Transverse colon (tissue), 4 donors: Measurements from ENCODE around the gene AMOTL1. TPM values are rescaled to one million over a fixed set of nuclear protein-coding genes. Genes with fewer than 3 reads are reported as not detected.

Experiments used
- DNase-seq: peaks from one replicate; pipeline ENCODE4 v3.0.0-alpha.2; 2019
- H3K27ac ChIP-seq, 4 donors: fragments of 200-600 bp; sonication (generic); 2 replicates each; pipeline ENCODE4 v1.5.1; 2016 to 2018; ENCODE audit warnings: inconsistent platforms in 4 of 4
- H3K27me3 ChIP-seq: fragments of 200-600 bp; sonication (generic); 2 replicates; pipeline ENCODE4 v1.5.1; 2017; ENCODE audit warnings: inconsistent platforms
- H3K36me3 ChIP-seq, 4 donors: fragments of 200-600 bp; sonication (generic); 2 replicates each; pipeline ENCODE4 v1.5.1; 2017 to 2019; ENCODE audit warnings: inconsistent platforms in 4 of 4
- H3K4me1 ChIP-seq, 4 donors: fragments of 200-600 bp; sonication (generic); 2 replicates each; pipeline ENCODE4 v1.5.1; 2017 to 2020; ENCODE audit warnings: inconsistent platforms in 4 of 4
- H3K4me3 ChIP-seq, 4 donors: fragments of 200-600 bp; sonication (generic); 1 replicate in 1 of 4; 2 replicates in 3 of 4; pipeline versions ENCODE4 v1.5.1 to v1.6.1; 2017 to 2019; ENCODE audit warnings: inconsistent platforms in 4 of 4
- H3K9me3 ChIP-seq, 2 donors: fragments of 200-600 bp; sonication (generic); 2 replicates each; pipeline ENCODE4 v1.5.1; 2017 to 2019; ENCODE audit warnings: inconsistent platforms in 2 of 2
- EP300 ChIP-seq: sonication (generic); formaldehyde crosslinking; IDR thresholded peaks from one replicate; pipeline ENCODE4 v1.6.1; 2017; ENCODE audit warnings: antibody characterized with exemption, low read depth
- POLR2A ChIP-seq: fragments of 450-650 bp; IDR thresholded peaks from one replicate; pipeline ENCODE4 v1.6.1; 2016; ENCODE audit warnings: antibody characterized with exemption, mild to moderate bottlenecking, moderate library complexity
- POLR2AphosphoS5 ChIP-seq, 3 donors: sonication (generic); formaldehyde crosslinking; IDR thresholded peaks; one replicate each; pipeline ENCODE4 v1.6.1; 2016; ENCODE audit warnings: antibody characterized with exemption in 3 of 3
- WGBS, 2 donors: methylation state at CpG; one replicate each; pipeline ENCODE4 v1.1.5; 2018; ENCODE audit warnings: low coverage in 1 of 2; 5-methylcytosine and 5-hydroxymethylcytosine counted together
- in situ Hi-C, 4 donors: fragments of 200-750 bp; cut with MboI; loops; one replicate each; pipeline versions ENCODE4 v1.15.0 to v1.15.1; 2017; ENCODE audit warnings: low sequenced_read_pairs in 3 of 4, low pct_ligation_motif_present in 1 of 4, low pct_unique_long_range_greater_than_20kb in 1 of 4
- intact Hi-C: fragments of 100-400 bp; cut with DNase I; formaldehyde crosslinking; loops from one replicate; pipeline ENCODE4 v1.15.1; 2023; ENCODE audit warnings: low total_unique reads
- total RNA-seq, 4 donors: library from RNA; depleted of rRNA; stranded (reverse); fragments of >200 nt; gene quantifications; one replicate each; pipeline ENCODE4 v1.1.0, GENCODE V29; 2016
- TF ChIP-seq, protein P1 (sequence below), 5 experiments: fragments of 200-600 bp in 3 of 5; fragments of 450-650 bp in 2 of 5; sonication (generic) in 3 of 5; IDR thresholded peaks; 1 replicate in 2 of 5; 2 replicates in 3 of 5; pipeline ENCODE4 v1.5.1; 2016 to 2017; ENCODE audit warnings: antibody characterized with exemption in 5 of 5, inconsistent platforms in 3 of 5, mild to moderate bottlenecking in 2 of 5, moderate library complexity in 1 of 5

The AMOTL1 gene
- total RNA-seq, 4 donors from 2014 or later, result 14.3 to 23.9 (median 16.8) TPM

DNA sequence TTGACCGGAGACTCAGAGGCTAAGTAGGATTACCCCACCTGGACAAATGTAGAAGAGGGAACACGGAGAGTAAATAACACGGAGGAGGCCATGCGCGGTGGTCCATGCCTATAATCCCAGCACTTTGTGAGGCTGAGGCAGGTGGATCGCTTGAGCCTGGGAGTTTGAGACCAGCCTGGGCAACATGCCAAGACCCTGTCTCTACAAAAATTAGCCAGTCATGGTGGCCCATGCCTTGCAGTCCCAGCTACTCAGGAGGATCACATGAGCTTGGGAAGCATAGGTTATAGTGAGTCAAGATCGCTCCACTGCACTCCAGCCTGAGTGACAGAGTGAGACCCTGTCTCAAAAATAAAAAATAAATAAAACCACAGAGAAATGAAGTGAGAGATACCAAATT, 53.9 kb downstream of the AMOTL1 start:
- no peaks in the 10 kb centered on the region for H3K9me3 ChIP-seq
- in situ Hi-C loops (no loop called here), intact Hi-C loops (no loop called here)
- no peak for DNase-seq
- H3K36me3 ChIP-seq, result no peaks in the 10 kb centered on the region
- H3K27ac ChIP-seq, result no peak overlapping the region
- peaks cover 0 to 2% (median 0%) of the 10 kb centered on the region in 4 donors for H3K4me1 ChIP-seq
- no peak overlapping the region for H3K4me3 ChIP-seq
- WGBS, 2 donors, result 88 to 96% methylated on average over 6 to 7 of the region's 7 CpGs
- TF ChIP-seq EP300 (no peak), POLR2A (no peak), POLR2AphosphoS5 (IDR thresholded peaks at IDR 0.05) (no peak)
- TF ChIP-seq, protein P1, sequence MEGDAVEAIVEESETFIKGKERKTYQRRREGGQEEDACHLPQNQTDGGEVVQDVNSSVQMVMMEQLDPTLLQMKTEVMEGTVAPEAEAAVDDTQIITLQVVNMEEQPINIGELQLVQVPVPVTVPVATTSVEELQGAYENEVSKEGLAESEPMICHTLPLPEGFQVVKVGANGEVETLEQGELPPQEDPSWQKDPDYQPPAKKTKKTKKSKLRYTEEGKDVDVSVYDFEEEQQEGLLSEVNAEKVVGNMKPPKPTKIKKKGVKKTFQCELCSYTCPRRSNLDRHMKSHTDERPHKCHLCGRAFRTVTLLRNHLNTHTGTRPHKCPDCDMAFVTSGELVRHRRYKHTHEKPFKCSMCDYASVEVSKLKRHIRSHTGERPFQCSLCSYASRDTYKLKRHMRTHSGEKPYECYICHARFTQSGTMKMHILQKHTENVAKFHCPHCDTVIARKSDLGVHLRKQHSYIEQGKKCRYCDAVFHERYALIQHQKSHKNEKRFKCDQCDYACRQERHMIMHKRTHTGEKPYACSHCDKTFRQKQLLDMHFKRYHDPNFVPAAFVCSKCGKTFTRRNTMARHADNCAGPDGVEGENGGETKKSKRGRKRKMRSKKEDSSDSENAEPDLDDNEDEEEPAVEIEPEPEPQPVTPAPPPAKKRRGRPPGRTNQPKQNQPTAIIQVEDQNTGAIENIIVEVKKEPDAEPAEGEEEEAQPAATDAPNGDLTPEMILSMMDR (IDR thresholded peaks at IDR 0.05), result no peak
- H3K27me3 ChIP-seq, result no peaks in the 10 kb centered on the region

DNA sequence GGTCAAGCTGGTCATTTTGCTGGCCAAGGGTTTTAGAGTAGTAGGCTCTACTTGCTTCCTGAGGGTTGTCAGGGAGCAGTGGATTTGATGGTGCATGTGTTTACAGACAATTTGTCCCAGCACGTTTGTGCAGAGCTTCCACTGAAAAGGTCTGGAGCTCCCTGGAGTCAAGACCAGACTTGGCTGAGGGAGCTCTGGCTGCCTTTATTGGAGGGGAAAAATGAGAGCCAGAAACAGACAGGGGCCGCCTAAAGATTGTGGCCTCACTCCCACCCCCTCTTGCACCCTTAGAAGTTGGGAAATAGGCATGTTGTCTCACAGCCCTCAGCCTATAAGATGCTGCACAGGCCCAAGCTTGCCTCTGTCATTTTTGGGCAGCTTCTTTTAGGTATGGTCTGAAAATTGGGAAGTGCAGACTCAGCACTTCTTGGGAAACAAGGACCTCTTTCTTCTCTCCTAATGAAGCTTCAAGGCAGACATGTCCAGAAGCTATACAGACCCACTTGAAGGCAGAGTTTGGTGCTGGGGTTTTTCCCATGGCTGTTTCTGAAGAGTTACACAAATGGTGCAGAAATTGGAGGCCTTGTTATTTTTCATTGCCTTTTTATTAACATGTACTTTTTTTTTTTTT, 55.1 kb downstream of the AMOTL1 start:
- no peaks in the 10 kb centered on the region for H3K36me3 ChIP-seq
- DNase-seq, result no peak
- in situ Hi-C loops, result no loop called here
- TF ChIP-seq, protein P1 (IDR thresholded peaks at IDR 0.05), result no peak
- TF ChIP-seq POLR2AphosphoS5 (IDR thresholded peaks at IDR 0.05), result no peak
- TF ChIP-seq POLR2A, result no peak
- TF ChIP-seq EP300, result no peak
- no peaks in the 10 kb centered on the region for H3K27me3 ChIP-seq
- WGBS, 2 donors, result 50% methylated on average over 2 of the region's 2 CpGs; no CpG with 5 or more reads in 1 of the 2 donors
- H3K4me3 ChIP-seq, result no peak overlapping the region
- H3K4me1 ChIP-seq, result peaks cover 0 to 2% (median 0%) of the 10 kb centered on the region in 4 donors
- H3K27ac ChIP-seq, result no peak overlapping the region
- intact Hi-C loops, result no loop called here
- H3K9me3 ChIP-seq, result no peaks in the 10 kb centered on the region

DNA sequence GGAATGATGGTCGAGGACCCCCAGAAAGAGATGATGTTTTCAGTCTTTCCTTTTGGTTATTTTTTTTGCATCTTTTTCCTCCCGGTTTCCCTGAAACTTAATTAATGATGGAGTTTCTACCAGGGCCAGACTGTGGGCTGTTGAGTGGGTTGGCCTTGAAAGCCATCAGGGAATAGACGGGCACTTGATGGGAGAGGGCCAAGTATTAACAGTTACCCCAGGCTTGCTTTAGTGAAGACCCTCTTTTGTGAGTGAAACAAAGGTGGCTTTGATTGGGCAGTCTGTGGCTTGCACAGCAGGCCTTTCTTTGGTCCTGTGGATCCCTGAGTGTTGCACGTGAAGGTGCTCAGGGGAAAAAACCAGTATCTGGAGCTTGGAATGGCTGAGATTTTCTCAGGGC, 56.9 kb downstream of the AMOTL1 start:
- Histone ChIP-seq H3K27ac (no peak overlapping the region), H3K4me3 (no peak overlapping the region), H3K36me3 (no peaks in the 10 kb centered on the region), H3K9me3 (no peaks in the 10 kb centered on the region), H3K4me1 (peaks cover 0 to 2% (median 0%) of the 10 kb centered on the region in 4 donors), H3K27me3 (no peaks in the 10 kb centered on the region)
- intact Hi-C loops (no loop called here), in situ Hi-C loops (no loop called here)
- TF ChIP-seq EP300, result no peak
- TF ChIP-seq POLR2AphosphoS5 (IDR thresholded peaks at IDR 0.05), result no peak
- TF ChIP-seq, protein P1 (IDR thresholded peaks at IDR 0.05), result no peak
- no peak for TF ChIP-seq POLR2A
- 66 to 72% methylated on average over 3 to 4 of the region's 4 CpGs for WGBS, 2 donors
- DNase-seq, result no peak

DNA sequence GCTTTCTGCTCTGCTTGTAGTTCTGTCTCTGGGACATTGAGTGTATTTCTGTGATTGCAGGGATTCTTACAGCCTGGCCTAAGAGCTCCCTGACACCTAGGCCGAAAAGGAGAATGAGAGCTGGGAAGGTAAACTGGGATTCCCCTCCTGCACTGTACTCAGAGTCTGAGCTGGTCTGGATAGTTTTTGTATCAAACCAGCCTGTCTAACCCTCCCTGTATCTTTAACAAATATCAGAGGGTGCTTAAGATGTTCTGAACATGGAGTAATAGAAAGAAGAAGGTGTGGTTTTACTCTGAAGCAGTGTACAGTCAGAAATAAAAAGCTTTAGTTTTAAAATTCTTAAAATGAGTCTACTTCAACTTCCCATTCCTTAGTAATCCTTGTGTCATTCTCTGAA, 57.3 kb downstream of the AMOTL1 start:
- in situ Hi-C loops (no loop called here), intact Hi-C loops (no loop called here)
- WGBS, 2 donors, result 69% methylated on average over 1 of the region's 1 CpG; no CpG with 5 or more reads in 1 of the 2 donors
- Histone ChIP-seq H3K4me1 (peaks cover 0 to 2% (median 0%) of the 10 kb centered on the region in 4 donors), H3K36me3 (no peaks in the 10 kb centered on the region), H3K27me3 (no peaks in the 10 kb centered on the region), H3K9me3 (no peaks in the 10 kb centered on the region), H3K27ac (no peak overlapping the region), H3K4me3 (no peak overlapping the region)
- TF ChIP-seq POLR2AphosphoS5 (IDR thresholded peaks at IDR 0.05) (no peak), POLR2A (no peak), EP300 (no peak)
- TF ChIP-seq, protein P1 (IDR thresholded peaks at IDR 0.05), result no peak
- DNase-seq, result no peak
